PC-9 (cell line): Measurements from ENCODE around the gene LAPTM5. TPM values are rescaled to one million over a fixed set of nuclear protein-coding genes. Genes with fewer than 3 reads are reported as not detected.

Experiments used
- BruUV-seq: library from RNA; stranded (reverse); fragments of 400-500 nt; replicated peaks from 2 replicates; lab custom pipeline; 2021; lab: Mats Ljungman, UMichigan
- CTCF ChIA-PET: fragments of 300-600 bp; sonication (Branson Sonifier 250); formaldehyde crosslinking; loops from one replicate; lab custom pipeline; 2022; ENCODE audit warnings: antibody characterized with exemption; lab: Charles Lee
- POLR2A ChIA-PET: fragments of 300-600 bp; sonication (Branson Sonifier 250); formaldehyde crosslinking; loops from one replicate; lab custom pipeline; 2022; ENCODE audit warnings: antibody characterized with exemption; ENCODE audit not compliant: unreplicated experiment; lab: Charles Lee
- DNase-seq, 2 experiments: peaks; one replicate each; pipeline versions ENCODE4 v3.0.0 to v3.0.0-alpha.2; 2015 to 2022; ENCODE audit warnings: mixed read lengths in 1 of 2
- H2AFZ ChIP-seq: fragments of 200-600 bp; sonication (generic); 2 replicates; pipeline ENCODE4 v1.8.1; 2017; ENCODE audit warnings: antibody characterized with exemption
- H3F3A ChIP-seq: fragments of 200-600 bp; sonication (generic); 2 replicates; pipeline ENCODE4 v1.8.1; 2017; ENCODE audit warnings: antibody characterized with exemption, mild to moderate bottlenecking, low read depth; ENCODE audit not compliant: insufficient read depth
- H3K27ac ChIP-seq: fragments of 200-600 bp; sonication (generic); 2 replicates; pipeline ENCODE4 v1.6.1; 2016; ENCODE audit warnings: mixed run types
- H3K27me3 ChIP-seq: fragments of 200-600 bp; sonication (generic); 2 replicates; pipeline ENCODE4 v1.6.1; 2016; ENCODE audit warnings: low read depth, mixed run types; ENCODE audit not compliant: insufficient read depth
- H3K36me3 ChIP-seq: fragments of 200-600 bp; sonication (generic); 2 replicates; pipeline ENCODE4 v1.6.1; 2016; ENCODE audit warnings: low read depth, mixed run types
- H3K4me1 ChIP-seq: fragments of 200-600 bp; sonication (generic); replicated peaks from 2 replicates; pipeline ENCODE4 v1.6.1; 2016; ENCODE audit warnings: mixed run types; ENCODE audit not compliant: insufficient read depth
- H3K4me2 ChIP-seq: fragments of 200-600 bp; sonication (generic); 2 replicates; pipeline ENCODE4 v1.6.1; 2017; ENCODE audit warnings: mixed run types
- H3K4me3 ChIP-seq: fragments of 200-600 bp; sonication (generic); 2 replicates; pipeline ENCODE4 v1.6.1; 2016; ENCODE audit warnings: mixed run types
- H3K79me2 ChIP-seq: fragments of 200-600 bp; sonication (generic); 2 replicates; pipeline ENCODE4 v1.6.1; 2017; ENCODE audit warnings: low read depth, mixed run types
- H3K9me2 ChIP-seq: fragments of 200-600 bp; sonication (generic); 2 replicates; pipeline ENCODE4 v1.8.1; 2017; ENCODE audit warnings: mild to moderate bottlenecking; ENCODE audit not compliant: insufficient read depth
- H3K9me3 ChIP-seq: fragments of 200-600 bp; sonication (generic); 2 replicates; pipeline ENCODE4 v1.8.1; 2016; ENCODE audit warnings: low read depth; ENCODE audit not compliant: insufficient read depth
- H4K20me1 ChIP-seq: fragments of 200-600 bp; sonication (generic); 2 replicates; pipeline ENCODE4 v1.8.1; 2017; ENCODE audit not compliant: insufficient read depth
- EZH2 ChIP-seq: fragments of 200-600 bp; sonication (generic); IDR thresholded peaks from 2 replicates; pipeline ENCODE4 v1.8.0; 2017; ENCODE audit warnings: antibody characterized with exemption, low read depth
- intact Hi-C: fragments of 100-400 bp; cut with micrococcal nuclease; formaldehyde crosslinking; loops from one replicate; pipeline ENCODE4 v1.10.0; 2022; ENCODE audit not compliant: unreplicated experiment
- total RNA-seq: library from RNA; stranded (reverse); gene quantifications from 2 replicates; pipeline ENCODE4 v1.2.3, GENCODE V29; 2021
- TF ChIP-seq, protein P1 (sequence below): fragments of 200-600 bp; sonication (generic); conservative IDR thresholded peaks from 2 replicates; pipeline ENCODE4 v1.6.1; 2017; ENCODE audit warnings: mixed run types, antibody characterized with exemption, mild to moderate bottlenecking, moderate library complexity

Gene LAPTM5
- total RNA-seq, 1 experiment from 2014 or later = 5.0 TPM

DNA sequence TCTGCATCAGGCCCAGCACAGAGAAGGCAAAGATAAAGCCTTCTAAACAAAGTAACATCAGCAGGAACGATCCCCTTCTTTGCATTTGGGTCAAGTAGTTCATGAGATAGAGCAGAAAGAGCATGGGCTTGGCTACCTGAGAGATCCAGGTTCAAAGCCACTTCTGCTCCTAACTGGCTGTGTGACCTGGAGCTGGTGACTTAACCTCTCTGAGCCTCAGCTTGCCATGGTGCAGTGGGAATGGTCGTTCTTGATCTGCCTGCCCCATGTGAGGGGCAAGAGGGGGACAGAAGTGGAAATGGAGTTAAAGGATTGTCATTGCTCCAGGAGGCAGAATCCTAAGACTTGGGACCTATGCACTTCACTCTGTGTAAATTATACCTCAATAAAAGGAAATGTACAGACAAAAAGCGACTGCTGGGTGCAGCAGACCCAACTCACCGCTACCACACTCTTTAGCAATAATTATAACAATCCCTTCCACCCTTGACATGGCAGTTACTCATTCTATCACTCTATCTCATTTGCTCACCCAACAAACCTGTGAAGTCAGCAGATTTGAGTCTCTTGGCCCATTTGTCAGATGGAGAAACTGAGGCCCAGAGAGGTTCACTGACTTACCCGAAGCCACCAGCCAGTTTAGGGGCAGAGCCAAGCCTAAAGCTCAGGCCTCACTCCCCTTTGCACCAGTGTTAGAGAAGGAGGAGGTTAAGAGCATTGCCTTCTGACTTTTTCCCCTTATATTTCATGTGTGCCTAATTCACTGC lies 32.7 kb downstream of the LAPTM5 start:
- TF ChIP-seq, protein P1, sequence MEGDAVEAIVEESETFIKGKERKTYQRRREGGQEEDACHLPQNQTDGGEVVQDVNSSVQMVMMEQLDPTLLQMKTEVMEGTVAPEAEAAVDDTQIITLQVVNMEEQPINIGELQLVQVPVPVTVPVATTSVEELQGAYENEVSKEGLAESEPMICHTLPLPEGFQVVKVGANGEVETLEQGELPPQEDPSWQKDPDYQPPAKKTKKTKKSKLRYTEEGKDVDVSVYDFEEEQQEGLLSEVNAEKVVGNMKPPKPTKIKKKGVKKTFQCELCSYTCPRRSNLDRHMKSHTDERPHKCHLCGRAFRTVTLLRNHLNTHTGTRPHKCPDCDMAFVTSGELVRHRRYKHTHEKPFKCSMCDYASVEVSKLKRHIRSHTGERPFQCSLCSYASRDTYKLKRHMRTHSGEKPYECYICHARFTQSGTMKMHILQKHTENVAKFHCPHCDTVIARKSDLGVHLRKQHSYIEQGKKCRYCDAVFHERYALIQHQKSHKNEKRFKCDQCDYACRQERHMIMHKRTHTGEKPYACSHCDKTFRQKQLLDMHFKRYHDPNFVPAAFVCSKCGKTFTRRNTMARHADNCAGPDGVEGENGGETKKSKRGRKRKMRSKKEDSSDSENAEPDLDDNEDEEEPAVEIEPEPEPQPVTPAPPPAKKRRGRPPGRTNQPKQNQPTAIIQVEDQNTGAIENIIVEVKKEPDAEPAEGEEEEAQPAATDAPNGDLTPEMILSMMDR = no peak
- TF ChIP-seq EZH2 = no peak
- Histone ChIP-seq H3K4me1 (0 out of 2 replicates have a peak, but pooled peaks cover 6% of the 10 kb centered on the region), H2AFZ (no peak overlapping the region), H3K27me3 (no peaks in the 10 kb centered on the region), H3K9me2 (no peaks in the 10 kb centered on the region), H3K79me2 (no peaks in the 10 kb centered on the region), H3F3A (peaks cover 7% of the 10 kb centered on the region; the same call in 1 of the 2 replicates), H3K4me2 (no peak overlapping the region), H3K4me3 (no peak overlapping the region), H3K27ac (no peak overlapping the region), H3K36me3 (no peaks in the 10 kb centered on the region), H3K9me3 (no peaks in the 10 kb centered on the region), H4K20me1 (no peaks in the 10 kb centered on the region)
- ChIA-PET CTCF (interaction anchor here (0.6 kb wide), 1 partner anchor 36 kb away, joined by 12 read pairs; no protein-coding TSS in a partner anchor), POLR2A (interaction anchor here (0.6 kb wide), 1 partner anchor 1633 kb away, joined by 3 read pairs; no protein-coding TSS in a partner anchor)
- no TSS peak for BruUV-seq
- no peak for DNase-seq
- intact Hi-C loops = no loop called here

DNA sequence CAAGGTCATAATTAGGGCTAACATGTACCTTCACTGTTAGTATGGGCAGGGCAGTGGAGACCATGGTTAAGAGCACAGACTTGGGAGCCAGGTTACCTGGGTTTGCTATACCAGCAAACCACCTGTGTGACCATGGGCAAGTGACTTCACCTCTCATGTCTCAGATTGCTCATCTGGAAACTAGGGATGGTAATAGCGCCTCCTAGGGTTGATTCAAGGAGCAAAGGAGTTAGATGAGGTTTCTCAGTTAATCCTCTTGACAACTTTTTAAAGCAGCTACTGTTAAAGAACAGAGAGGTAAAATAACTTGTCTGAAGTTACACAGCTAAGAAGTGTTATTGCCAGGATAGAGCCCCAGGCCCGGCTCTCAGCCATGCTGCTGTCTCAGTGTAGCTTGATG lies 33.4 kb downstream of the LAPTM5 start:
- H2AFZ ChIP-seq = no peak overlapping the region
- H3K4me3 ChIP-seq = no peak overlapping the region
- no peak for DNase-seq
- H3K4me2 ChIP-seq = no peak overlapping the region
- 0 out of 2 replicates have a peak, but pooled peaks cover 11% of the 10 kb centered on the region for H3K4me1 ChIP-seq
- POLR2A ChIA-PET = no interaction called here
- no peaks in the 10 kb centered on the region for H3K27me3 ChIP-seq
- H3K9me2 ChIP-seq = no peaks in the 10 kb centered on the region
- no peaks in the 10 kb centered on the region for H3K79me2 ChIP-seq
- TF ChIP-seq, protein P1 = no peak
- TF ChIP-seq EZH2 = no peak
- H3K27ac ChIP-seq = no peak overlapping the region
- CTCF ChIA-PET = interaction anchor here (0.6 kb wide), 1 partner anchor 37 kb away, joined by 12 read pairs; no protein-coding TSS in a partner anchor
- H3K9me3 ChIP-seq = no peaks in the 10 kb centered on the region
- no peaks in the 10 kb centered on the region for H3K36me3 ChIP-seq
- no peaks in the 10 kb centered on the region; the same call in 1 of the 2 replicates for H4K20me1 ChIP-seq
- peaks cover 7% of the 10 kb centered on the region; the same call in 1 of the 2 replicates for H3F3A ChIP-seq
- BruUV-seq = no TSS peak
- intact Hi-C loops = no loop called here

DNA sequence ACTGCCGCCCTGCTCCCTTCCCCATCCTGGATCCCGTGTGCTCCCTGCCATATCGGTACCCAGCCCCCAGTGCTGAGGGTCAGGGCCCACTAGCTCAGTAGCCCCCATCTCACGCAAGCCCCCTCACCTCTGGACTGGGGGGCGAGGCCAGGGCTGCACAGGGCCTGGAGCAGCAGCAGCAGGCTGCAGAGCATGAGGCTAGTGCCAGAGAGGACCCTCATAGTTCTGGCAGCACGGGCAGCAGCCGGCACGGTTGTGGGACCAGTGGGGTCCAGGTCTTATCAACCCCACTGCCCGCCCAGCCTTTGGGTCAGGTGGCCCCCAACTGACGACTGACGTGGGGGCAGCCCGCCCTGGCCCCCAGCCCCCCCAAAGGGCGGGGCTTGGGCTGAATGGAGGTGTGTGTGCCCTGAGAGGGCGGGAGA lies 34.2 kb downstream of the LAPTM5 start, which contains the start of gene MATN1:
Gene MATN1, minus strand, starts transcription at position 255 of the 425 bp plus-strand sequence. Its CDS starts 34 bp downstream, at position 221.
- H3K4me3 ChIP-seq = no peak within 1 kb of the TSS
- ChIA-PET CTCF (interaction anchor here (0.6 kb wide), 1 partner anchor 58 kb away, joined by 11 read pairs; no protein-coding TSS in a partner anchor), POLR2A (no interaction called here)
- H3F3A ChIP-seq = peaks cover 7% of the 10 kb centered on the region; the same call in 1 of the 2 replicates
- no peak for DNase-seq
- H3K27me3 ChIP-seq = no peaks in the 10 kb centered on the region
- BruUV-seq = no TSS peak
- H3K9me2 ChIP-seq = no peaks in the 10 kb centered on the region
- H3K36me3 ChIP-seq = no peaks in the 10 kb centered on the region
- TF ChIP-seq, protein P1 = no peak
- TF ChIP-seq EZH2 = no peak
- H3K27ac ChIP-seq = no peak within 1 kb of the TSS
- no peaks in the 10 kb centered on the region; the same call in 1 of the 2 replicates for H4K20me1 ChIP-seq
- no peaks in the 10 kb centered on the region for H3K9me3 ChIP-seq
- H3K4me2 ChIP-seq = no peak within 1 kb of the TSS
- no peaks in the 10 kb centered on the region for H3K79me2 ChIP-seq
- intact Hi-C loops = no loop called here
- no peak within 1 kb of the TSS for H2AFZ ChIP-seq
- H3K4me1 ChIP-seq = 0 out of 2 replicates have a peak, but pooled peaks cover 11% of the 10 kb centered on the region
